Astrocyte (in vitro differentiated cells and primary cell): ENCODE measurements around the gene PLCH1. TPM values are rescaled to one million over a fixed set of nuclear protein-coding genes. Genes with fewer than 3 reads are reported as not detected.

Experiments
- DNase-seq: peaks from one replicate; pipeline ENCODE4 v3.0.0-alpha.2; 2010; ENCODE audit warnings: low read depth
- FAIRE-seq: peaks from 2 replicates; lab custom pipeline; 2011; peaks lifted over from hg19 to GRCh38; lab: Jason Lieb, UNC
- H2AFZ ChIP-seq: 2 replicates; pipeline ENCODE4 v1.6.0; 2012; ENCODE audit warnings: low read depth, low read length, inconsistent platforms
- H3K27ac ChIP-seq: 2 replicates; pipeline ENCODE4 v1.5.1; 2011; ENCODE audit warnings: low read depth, low read length, inconsistent platforms
- H3K27me3 ChIP-seq: 2 replicates; pipeline ENCODE4 v1.6.0; 2011; ENCODE audit warnings: low read length, inconsistent platforms; ENCODE audit not compliant: insufficient read depth
- H3K36me3 ChIP-seq: 2 replicates; pipeline ENCODE4 v1.5.1; 2011; ENCODE audit warnings: low read length, inconsistent platforms; ENCODE audit not compliant: insufficient read depth
- H3K4me1 ChIP-seq: 2 replicates; pipeline ENCODE4 v1.5.1; 2011; ENCODE audit warnings: low read length, inconsistent platforms; ENCODE audit not compliant: insufficient read depth
- H3K4me2 ChIP-seq: 2 replicates; pipeline ENCODE4 v1.6.0; 2012; ENCODE audit warnings: low read length, inconsistent platforms
- H3K4me3 ChIP-seq: 2 replicates; pipeline ENCODE4 v1.5.1; 2011; ENCODE audit warnings: low read depth, mild to moderate bottlenecking, low read length, inconsistent platforms; ENCODE audit not compliant: insufficient read depth
- H3K79me2 ChIP-seq: 2 replicates; pipeline ENCODE4 v1.6.0; 2012; ENCODE audit warnings: mild to moderate bottlenecking, low read length, inconsistent platforms; ENCODE audit not compliant: insufficient read depth
- H3K9ac ChIP-seq: 2 replicates; pipeline ENCODE4 v1.6.0; 2012; ENCODE audit warnings: mild to moderate bottlenecking, low read length, inconsistent platforms
- H3K9me3 ChIP-seq: 2 replicates; pipeline ENCODE4 v1.5.1; 2012; ENCODE audit warnings: low read depth, mild to moderate bottlenecking, low read length, inconsistent platforms; ENCODE audit not compliant: insufficient read depth
- H4K20me1 ChIP-seq: 2 replicates; pipeline ENCODE4 v1.6.0; 2012; ENCODE audit warnings: low read length, inconsistent platforms; ENCODE audit not compliant: insufficient read depth
- H3K27ac Mint-ChIP-seq: one replicate; pipeline ENCODE4 v1.8.0; 2021; ENCODE audit warnings: mild to moderate bottlenecking, mixed read lengths; ENCODE audit not compliant: unreplicated experiment
- H3K27me3 Mint-ChIP-seq: one replicate; pipeline ENCODE4 v1.8.0; 2021; ENCODE audit warnings: low read depth, mixed read lengths; ENCODE audit not compliant: unreplicated experiment
- H3K36me3 Mint-ChIP-seq: one replicate; pipeline ENCODE4 v1.8.0; 2021; ENCODE audit warnings: low read depth, mixed read lengths; ENCODE audit not compliant: unreplicated experiment
- H3K4me1 Mint-ChIP-seq: one replicate; pipeline ENCODE4 v1.8.0; 2021; ENCODE audit warnings: low read depth, mixed read lengths; ENCODE audit not compliant: unreplicated experiment
- H3K4me3 Mint-ChIP-seq: one replicate; pipeline ENCODE4 v1.8.0; 2021; ENCODE audit warnings: mild to moderate bottlenecking, moderate library complexity, mixed read lengths; ENCODE audit not compliant: unreplicated experiment
- H3K9me3 Mint-ChIP-seq: one replicate; pipeline ENCODE4 v1.8.0; 2021; ENCODE audit warnings: mild to moderate bottlenecking, mixed read lengths; ENCODE audit not compliant: unreplicated experiment
- CTCF ChIP-seq: IDR thresholded peaks from 2 replicates; pipeline ENCODE4 v1.5.1; 2011; ENCODE audit warnings: low read depth, mild to moderate bottlenecking, inconsistent platforms, low read length, moderate library complexity; ENCODE audit not compliant: insufficient read depth
- EZH2 ChIP-seq: IDR thresholded peaks from 2 replicates; pipeline ENCODE4 v1.6.1; 2012; ENCODE audit warnings: mild to moderate bottlenecking, low read length, inconsistent platforms; ENCODE audit not compliant: insufficient read depth
- total RNA-seq: library from RNA; stranded (reverse); gene quantifications from 2 replicates; pipeline ENCODE4 v1.2.1, GENCODE V29; 2021

PLCH1 gene
- total RNA-seq, 1 donor from 2014 or later = 1.2 TPM

GRCh38 chr3:155549087-155549486, 195.8 kb downstream of the PLCH1 start:
- no peaks in the 10 kb centered on the region for H3K27me3 ChIP-seq
- no peak overlapping the region for H3K4me3 ChIP-seq
- TF ChIP-seq EZH2 (no peak), CTCF (no peak)
- H3K27ac Mint-ChIP-seq = no peak overlapping the region
- peaks cover 24% of the 10 kb centered on the region for H3K4me1 Mint-ChIP-seq
- no peak overlapping the region for H3K4me2 ChIP-seq
- H3K9me3 Mint-ChIP-seq = peaks cover 2% of the 10 kb centered on the region
- H3K4me3 Mint-ChIP-seq = no peak overlapping the region
- no peaks in the 10 kb centered on the region for H3K9me3 ChIP-seq
- no peak overlapping the region for H3K27ac ChIP-seq
- H3K36me3 Mint-ChIP-seq = no peaks in the 10 kb centered on the region
- H4K20me1 ChIP-seq = no peaks in the 10 kb centered on the region
- no peaks in the 10 kb centered on the region for H3K36me3 ChIP-seq
- H3K4me1 ChIP-seq = peaks cover 3% of the 10 kb centered on the region
- no peak for DNase-seq
- H3K79me2 ChIP-seq = no peaks in the 10 kb centered on the region
- H3K27me3 Mint-ChIP-seq = no peaks in the 10 kb centered on the region
- no peak overlapping the region for H2AFZ ChIP-seq
- H3K9ac ChIP-seq = no peak overlapping the region
- no peak for FAIRE-seq

DNA sequence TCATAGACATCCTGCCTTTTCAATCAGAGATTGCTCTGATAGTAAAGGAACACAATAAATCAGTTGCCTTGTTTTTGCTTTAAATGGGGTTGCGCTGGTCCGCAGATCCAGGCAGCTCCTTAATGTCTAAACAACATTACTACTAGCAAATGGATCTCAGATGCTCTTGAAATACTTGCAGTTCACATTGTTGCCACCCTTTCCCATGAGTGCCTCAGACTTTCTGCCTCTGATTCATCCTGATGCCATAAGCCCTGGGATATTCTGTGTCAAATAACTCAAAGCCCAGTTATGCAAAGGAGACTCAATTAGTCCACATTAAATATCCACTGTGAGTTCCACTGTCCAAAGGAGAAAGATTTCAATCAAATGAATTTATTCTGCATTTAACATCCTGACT, 196.7 kb downstream of the PLCH1 start:
- no peak overlapping the region for H3K9ac ChIP-seq

More for the DNA sequence above, 196.7 kb downstream of the PLCH1 start:
- FAIRE-seq (no peak), DNase-seq (peak; percentile 13)
- no peaks in the 10 kb centered on the region for H3K27me3 ChIP-seq
- H3K4me2 ChIP-seq = no peak overlapping the region
- no peaks in the 10 kb centered on the region for H4K20me1 ChIP-seq
- Mint-ChIP-seq H3K27ac (no peak overlapping the region), H3K9me3 (peaks cover 2% of the 10 kb centered on the region), H3K36me3 (no peaks in the 10 kb centered on the region), H3K27me3 (no peaks in the 10 kb centered on the region), H3K4me1 (peaks cover 16% of the 10 kb centered on the region), H3K4me3 (no peak overlapping the region)
- H3K4me3 ChIP-seq = no peak overlapping the region
- peaks cover 3% of the 10 kb centered on the region for H3K4me1 ChIP-seq
- H3K36me3 ChIP-seq = no peaks in the 10 kb centered on the region
- no peaks in the 10 kb centered on the region for H3K9me3 ChIP-seq
- TF ChIP-seq EZH2 = no peak
- peak; percentile 3 for TF ChIP-seq CTCF
- no peaks in the 10 kb centered on the region for H3K79me2 ChIP-seq
- H2AFZ ChIP-seq = no peak overlapping the region
- H3K27ac ChIP-seq = no peak overlapping the region
